ELF-1 (cell line): ENCODE measurements around the gene TTC8.
"Not testable (repeated sequence)": the region's sequence is repeated elsewhere in the genome, so short reads cannot be mapped to it uniquely, and the experiment has no call there.

Source experiments
- DNase-seq: peaks from one replicate; pipeline ENCODE4 v3.0.0-alpha.2; 2016; ENCODE audit warnings: low read depth, low spot score

TTC8 gene

DNA sequence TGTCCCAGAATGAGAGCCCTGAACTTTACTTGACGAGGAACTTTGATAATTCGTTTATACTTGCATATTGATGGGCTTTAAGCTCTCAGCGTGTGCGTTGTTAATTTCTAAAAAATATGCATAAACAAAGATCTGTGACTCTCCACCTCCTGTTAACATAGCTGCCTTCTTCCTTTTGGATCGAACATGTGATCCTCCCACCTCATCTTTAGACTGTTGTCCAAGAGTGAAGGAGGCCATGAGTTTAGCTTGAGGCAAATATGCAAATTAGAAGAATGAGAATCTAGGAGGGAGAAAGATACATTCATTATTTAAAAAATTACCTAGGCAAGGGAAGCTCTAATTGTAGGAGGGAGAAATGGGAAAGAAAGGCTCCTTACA is 617 bp downstream of the TTC8 start:
- DNase-seq = no peak

DNA sequence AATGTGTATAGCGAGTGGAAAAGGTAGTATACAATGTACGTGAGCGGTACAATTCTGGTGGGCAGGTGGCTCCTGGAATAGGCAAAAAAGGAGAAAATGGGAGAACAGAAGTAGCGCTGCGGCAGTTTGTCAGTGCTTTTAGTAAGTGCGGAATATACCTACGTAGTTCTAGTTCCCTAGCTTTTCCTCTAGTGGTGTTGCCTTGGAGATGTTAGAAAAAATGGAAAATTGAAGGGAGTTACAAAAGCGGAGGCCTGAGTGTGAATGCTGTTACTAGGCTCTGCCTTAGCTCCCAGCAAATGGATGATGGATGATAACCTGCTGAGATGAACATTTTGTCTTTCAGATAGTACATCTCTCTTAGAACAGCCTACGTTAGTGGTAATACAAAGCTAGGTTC is 1.1 kb downstream of the TTC8 start:
- DNase-seq = no peak

DNA sequence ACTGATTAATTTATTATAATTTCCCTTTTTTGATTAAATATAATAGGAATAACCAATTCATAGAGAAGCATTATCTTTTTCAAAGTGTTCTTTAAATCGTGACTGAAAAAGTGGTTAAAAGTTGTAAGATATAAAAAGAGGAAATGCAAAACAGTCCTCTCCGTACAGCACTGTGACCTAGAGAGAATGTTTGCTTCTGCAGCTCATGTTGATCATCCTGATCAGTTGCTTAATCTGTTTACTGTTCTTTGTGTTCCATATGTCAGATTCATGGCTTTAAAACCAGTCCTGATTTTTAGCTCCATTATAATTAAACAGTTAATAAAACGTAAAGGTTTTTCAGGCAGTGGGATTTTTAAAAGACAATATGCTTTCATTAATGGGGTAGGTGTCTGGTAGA is 4.7 kb downstream of the TTC8 start:
- no peak for DNase-seq

DNA sequence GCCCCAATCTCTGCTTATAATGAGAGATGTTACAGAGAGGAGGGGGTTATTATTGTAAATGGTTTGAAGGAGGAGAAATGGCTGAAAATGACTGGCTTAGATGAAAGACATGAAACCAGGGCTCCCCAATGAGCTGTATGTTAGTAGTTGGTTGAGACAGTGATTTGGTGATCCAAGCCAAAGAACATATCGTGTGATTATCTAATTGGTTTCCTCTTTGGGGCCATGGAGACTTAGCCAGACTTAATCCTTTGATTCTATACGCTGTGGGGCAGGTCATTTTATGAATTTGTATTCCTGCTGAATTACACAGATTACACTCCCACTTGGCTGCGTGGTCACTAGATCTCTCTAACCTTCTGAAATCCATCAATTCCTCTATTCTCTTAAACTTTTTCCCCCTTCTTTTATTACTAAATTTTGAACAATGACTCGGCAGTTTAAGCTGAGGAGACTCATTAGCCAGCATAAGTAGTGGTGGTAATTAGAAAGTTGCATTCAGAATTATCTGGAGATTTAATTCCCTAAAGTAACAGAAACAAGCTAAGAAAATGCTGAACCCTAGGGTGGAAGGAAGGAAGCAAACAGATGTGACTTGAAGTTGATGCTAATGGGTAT is 5.3 kb downstream of the TTC8 start:
- no peak for DNase-seq

DNA sequence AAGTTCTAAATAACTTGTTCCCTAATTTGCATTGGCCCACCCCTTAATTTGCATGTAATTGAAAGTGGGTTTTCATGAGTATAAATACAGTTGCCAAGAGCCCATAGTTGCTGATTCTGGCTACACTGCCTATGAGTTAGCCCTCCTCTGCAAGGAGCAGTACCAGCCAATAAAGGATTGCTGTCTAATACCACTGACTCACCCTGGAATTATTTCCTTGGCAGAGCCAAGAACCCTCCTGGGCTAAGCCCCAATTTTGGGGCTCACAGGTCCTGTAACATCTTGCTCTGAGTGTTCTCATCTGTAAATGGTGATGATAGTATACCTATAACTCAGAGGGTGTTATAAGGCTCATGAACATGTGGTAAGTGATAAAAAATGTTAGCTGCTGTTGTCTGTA is 6.8 kb downstream of the TTC8 start:
- DNase-seq = no peak

DNA sequence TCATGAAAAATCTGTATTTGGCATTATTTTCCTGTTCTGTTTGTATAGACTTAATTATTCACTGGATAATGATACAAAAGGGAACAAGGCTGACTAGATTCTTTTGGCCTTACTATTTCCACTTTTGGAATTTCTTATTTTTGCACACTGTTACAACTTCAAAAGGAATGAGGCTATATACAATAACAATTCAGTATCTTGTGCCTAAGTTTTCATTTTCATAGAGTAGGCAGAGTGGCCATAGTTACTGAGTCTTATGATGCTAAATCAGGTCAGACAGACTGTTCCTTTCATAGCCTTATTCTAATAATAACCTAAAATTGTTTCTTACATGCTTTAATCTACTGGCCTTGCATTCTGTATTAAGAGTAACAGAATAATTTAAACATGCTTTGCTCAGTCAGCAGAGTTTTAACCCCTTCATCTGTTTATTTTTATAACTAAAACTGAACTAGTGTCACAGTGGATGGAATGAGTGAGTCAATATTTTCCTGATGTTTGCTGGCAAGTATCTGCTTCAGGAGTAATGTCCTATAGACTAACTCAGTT is 10.5 kb downstream of the TTC8 start:
- no peak for DNase-seq

DNA sequence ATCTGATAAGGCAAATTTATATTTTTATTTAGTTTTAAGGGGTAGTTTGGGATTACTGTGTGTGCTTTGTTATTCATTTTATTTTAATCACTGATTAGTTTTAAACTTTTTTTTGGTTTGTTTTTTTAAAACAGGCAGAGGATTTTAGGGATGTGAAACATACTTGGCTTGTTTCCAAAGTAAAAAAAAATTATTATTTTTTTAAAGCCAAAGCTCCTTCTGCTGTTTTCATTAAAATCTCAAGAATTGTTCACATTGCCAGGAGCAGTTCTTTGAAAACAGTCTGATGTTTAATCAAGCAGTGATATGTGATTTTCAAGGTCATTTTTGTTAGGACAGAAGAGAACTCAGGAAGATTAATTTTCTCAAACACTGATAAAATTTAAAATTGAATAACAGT is 11.2 kb downstream of the TTC8 start:
- no peak for DNase-seq

DNA sequence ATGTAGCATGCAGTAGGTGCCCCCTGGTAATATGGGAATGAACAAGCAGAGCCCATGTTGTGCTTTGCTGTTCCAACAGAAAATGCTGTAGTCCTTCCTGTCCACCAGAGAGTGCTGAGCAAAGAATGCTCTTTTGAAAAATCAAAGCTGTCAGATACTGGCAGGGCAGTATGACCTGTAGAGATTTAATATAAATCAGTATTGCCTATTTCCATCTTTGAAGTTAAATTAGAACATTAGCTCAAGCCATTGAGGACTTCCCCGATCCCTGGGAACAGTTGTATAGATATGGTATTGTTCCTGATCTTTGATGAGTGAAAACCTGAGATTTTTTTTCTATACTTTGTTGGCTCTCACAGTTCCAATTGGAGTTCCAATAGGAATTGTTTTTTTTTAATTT is 13.0 kb downstream of the TTC8 start:
- no peak for DNase-seq

DNA sequence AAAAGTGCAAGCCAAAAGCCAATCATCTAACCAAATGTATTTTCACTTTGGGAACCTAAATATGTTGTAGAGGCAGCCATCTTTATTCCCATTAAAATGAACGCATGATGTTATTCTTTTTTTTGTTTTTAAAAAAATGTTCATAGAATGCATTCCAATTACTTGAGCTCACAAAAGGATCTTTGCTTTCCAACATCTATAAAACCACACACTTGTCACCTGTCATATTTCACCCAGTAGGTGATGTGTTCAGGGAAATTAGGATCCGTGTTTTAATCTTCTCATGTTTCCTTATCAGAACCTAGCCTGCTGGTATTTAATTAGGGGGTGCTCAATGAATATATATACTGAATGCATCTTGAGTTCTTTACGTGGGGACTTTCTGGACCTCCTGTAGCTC is 13.6 kb downstream of the TTC8 start:
- no peak for DNase-seq

DNA sequence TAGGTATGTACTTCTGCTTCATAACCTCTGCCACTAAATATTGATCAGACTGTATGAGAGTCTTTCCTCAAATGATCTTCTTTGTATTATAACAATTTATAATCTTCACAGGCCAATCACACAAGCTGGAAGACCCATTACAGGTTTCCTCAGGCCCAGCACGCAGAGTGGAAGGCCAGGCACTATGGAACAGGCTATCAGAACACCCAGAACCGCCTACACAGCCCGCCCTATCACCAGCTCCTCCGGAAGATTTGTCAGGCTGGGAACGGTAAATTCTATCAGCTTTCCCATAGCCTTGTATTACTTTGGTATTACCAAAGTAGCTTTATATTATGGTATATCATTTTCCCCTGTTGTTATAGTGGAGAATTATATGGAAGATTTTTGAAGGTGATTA is 16.5 kb downstream of the TTC8 start:
- DNase-seq = no peak

DNA sequence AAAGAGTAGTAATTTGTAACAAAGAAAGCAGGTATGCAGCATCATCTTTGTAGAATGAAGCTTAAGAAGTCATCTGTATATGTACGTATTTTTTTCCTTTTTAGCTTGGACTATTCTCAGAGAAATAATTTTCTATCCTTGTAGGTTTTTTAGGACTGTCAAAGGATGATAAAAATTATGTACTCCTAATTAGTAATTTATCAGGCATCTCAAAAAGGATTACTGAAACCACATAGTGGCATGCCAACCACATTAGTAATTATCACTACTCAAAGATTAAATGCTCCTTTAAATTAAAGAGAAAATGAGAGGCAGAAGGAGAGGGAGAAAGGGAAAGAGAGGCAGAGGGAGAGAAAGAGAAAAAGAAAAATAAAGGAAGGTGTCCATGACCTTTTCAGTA is 17.3 kb downstream of the TTC8 start:
- DNase-seq = no peak

DNA sequence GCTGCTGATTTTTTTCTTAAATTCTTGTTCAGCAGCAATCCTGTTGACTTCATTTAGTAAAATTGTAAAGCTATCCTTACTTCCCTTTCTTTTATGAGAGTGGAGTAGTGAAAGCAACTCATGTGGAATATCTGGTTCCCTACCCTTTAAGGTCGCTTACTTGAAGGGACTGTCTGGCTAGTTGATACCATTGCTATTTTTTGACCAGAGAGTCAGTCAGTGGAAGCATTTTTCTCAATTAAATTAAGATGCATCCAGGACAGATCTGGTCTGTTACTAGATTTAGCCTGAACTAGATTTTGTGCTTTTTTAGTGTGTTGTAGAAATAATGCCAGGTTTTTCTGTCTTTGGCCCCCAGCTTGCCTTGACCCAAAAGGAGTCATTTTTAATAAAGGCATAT is 18.0 kb downstream of the TTC8 start:
- DNase-seq = no peak

DNA sequence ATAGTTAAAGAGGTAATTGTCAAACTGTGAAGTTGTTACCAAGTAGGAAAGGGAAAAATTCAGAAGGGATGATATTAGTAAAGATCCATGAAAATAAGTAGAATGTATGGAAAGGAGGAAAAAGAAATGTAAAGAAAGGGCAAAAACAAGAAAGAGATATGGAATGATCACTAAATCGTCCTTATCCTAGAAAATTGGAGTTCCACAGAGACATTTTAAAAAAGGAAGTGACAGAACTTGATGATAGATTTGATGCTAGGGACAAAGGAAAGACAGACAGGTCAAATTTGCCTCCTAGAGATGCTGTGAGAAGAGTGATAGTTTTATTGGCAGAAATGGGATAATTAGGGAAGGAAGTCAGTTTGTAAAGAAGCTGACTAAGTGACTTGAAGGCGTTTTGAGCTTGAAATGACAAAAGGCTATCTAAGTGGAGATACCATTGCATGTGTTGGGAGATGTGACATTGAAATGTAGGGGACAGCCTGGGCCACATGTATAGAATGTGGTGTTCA is 20.6 kb downstream of the TTC8 start:
- DNase-seq = no peak

DNA sequence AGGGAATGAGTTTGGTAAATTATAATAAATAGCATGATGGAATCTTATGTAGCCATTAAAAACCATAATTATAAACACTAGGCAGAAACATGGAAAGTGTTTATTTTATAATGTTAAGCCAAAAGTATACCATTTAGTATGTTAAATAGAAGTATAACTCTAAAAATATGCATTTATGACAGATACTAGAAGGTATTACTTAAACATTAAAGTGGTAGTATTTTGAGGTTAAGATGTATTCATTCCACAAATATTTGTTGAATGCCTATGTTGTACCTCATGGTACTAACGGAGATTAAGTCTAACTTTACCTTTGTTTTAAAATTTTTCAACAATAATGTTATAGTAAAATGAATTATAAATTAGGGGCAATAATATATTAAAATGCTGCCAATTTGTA is 24.1 kb downstream of the TTC8 start:
- no peak for DNase-seq

DNA sequence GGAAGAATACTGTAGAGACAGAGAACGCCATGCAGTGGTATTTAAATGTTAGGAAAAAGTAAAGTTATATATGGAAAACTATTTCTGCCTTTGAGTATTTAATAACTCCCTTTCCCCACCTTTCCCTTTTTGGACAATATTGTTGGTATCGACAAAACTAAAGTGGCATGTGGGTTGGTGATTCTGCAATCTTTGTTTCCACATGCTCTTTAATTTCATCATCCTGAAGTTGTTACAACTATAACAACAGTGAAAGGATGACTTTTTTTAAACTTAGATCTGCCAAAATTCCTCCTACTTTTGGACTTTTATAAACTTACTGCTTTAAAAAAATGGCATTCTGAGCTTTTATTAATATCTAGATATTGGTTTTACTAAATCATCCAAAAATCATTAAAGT is 25.3 kb downstream of the TTC8 start:
- DNase-seq = no peak

DNA sequence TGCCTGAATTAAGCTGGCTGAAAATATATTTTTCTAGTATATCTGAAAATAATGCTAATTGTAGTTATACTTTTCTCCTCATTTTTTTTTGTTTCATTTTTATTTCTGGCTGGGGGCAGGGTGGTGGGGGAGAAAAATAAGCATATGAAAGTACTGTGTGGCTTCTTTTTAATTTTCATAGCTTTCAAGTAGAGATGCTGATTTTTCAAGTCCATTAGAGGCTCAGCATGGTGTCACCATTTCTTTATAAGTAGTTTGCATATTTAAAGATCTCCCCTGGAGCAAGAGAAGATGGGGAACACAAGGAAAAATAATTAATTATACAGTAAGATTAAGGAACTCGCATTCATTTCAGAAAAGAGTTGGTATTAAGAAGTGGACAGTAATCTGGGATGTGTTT is 27.1 kb downstream of the TTC8 start:
- no peak for DNase-seq

DNA sequence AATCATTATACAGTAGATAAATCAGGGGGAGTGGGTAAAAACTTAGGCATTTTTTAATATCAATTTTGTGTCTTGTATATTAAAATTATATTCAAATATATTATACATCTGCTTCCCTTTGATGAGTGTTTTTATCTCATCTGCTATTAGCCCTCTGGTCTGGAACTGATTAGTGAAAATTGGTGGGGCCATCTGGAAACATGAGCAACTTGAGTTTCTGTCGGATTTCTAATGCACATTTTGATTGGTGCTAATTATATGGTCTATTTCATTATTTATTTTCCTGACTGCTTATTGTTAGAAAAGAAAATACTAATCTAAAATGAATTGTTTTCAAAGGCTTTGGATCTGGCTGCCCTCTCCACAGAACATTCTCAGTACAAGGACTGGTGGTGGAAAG is 28.2 kb downstream of the TTC8 start:
- no peak for DNase-seq

DNA sequence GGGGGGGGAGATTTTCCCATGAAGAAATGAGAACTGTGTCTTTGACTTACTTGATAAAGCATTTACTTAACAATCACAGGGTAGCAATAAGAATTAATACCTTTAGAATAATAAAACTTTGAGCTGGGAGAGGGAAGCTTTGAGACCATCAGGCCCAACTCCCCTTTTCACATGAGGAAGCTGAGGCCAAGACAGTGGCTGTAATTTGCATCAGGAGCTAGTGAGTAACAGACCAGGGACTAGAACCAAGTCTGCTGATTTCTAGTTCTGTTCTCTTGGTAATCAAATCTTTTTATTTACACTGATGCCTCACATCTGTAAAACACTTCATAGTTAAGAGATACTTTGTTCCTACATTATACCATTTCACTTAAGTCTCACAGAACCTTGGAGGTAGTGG is 28.7 kb downstream of the TTC8 start:
- DNase-seq = no peak

DNA sequence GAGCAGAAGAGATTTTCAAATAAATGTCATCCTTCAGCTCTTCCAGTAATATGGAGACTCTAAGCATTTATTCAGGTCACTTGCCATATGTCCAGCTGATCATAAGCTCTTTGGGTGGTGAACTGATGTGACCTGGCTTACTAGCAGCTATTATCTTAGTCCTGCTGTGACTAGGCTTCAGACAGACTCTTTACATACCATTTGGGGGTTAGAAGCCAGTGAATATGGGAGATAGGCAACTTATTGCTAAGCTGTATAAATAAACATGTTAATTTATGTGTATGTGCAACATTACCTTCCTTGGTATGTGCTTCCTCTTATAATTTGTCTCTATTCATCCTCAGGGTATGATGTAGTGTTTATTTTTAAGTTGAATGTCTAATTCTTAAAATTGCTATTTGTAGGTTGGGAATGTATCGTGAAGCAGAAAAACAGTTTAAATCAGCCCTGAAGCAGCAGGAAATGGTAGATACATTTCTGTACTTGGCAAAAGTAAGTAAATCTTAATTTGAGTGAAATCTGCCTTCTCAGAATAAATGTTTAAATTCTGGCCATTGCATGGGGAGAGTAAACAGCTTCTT is 32.4 kb downstream of the TTC8 start:
- DNase-seq = no peak

DNA sequence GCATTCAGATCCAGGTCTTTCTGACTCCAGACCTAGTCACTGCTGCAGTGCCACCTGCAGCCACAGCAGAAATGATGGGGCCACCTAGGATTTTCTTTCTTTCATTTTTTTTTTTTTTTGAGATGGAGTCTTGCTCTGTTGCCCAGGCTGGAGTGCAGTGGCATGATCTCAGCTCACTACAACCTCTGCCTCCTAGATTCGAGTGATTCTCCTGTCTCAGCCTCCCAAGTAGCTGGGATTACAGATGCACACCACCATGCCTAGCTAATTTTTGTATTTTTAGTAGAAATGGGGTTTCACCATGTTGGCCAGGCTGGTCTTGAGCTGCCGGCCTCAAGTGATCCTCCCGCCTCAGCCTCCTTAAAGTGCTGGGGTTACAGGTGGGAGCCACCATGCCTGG is 33.4 kb downstream of the TTC8 start:
- DNase-seq = not testable (repeated sequence)

DNA sequence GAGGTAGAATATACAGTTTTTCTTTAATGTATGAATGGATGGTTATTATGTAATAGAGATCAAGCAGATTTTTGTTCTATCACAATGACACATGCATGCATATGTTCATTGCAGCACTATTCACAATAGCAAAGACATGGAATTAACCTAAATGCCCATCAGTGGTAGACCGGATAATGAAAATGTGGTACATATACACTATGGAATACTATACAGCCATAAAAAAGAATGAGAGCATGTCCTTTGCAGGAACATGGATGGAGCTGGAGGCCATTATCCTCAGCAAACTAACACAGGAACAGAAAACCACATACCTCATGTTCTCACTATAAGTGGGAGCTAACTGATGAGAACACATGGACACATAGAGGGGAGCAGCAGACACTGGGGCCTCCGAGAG is 34.7 kb downstream of the TTC8 start:
- DNase-seq = not testable (repeated sequence)

DNA sequence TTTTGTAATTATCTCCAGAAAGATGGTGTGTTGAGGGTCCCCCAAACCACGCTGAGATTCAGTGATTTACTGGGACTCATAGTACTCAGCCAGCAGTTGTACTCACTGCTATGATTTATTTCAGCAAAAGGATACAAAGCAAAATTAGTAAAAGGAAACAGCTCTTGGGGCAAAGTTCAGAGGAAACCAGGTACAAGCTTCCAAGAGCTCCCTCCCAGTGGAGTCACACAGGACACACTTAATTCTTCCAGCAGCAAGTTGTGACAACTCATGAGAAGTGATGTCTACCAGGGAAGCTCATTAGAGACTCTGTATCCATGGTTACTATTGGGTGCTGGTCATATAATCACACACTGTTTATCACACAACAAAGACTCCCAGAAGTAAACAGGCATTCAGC is 38.7 kb downstream of the TTC8 start:
- DNase-seq = no peak

DNA sequence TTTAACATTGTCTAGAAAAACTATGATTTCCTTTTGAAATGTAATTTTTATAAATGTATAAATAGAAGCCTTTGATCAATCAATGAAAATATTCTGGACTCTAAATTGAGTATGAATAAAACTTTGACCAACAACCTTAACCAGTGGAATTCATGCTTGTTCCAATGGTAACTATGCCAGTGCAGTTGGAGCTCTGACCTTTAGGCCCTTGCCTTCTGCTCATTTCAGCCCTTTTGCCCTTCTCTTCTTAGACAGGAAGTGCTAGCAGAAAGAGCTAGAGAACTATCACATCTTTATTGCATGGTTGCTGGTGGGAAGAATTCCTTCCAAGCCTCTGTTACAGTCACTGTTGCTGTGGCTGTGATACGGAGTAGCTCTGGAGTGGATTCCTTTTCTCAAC is 39.7 kb downstream of the TTC8 start:
- DNase-seq = no peak

DNA sequence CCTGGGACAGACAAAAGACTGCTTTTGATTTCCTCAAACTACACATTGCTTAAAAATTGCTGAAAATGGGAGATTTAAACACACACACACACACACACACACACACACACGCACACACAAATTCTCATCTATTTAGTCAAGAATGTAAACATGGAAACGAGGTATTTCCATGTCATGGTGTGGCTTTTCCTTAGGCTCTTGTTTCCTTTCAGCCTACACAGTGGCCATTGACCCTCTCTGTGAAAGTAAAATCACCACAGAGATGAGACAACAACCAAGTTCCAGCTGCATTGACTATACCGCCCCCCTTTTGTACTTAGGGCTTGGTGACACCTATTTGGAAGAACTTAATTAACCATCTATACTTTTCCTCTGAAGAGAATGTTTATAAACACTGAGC is 41.9 kb downstream of the TTC8 start:
- DNase-seq = no peak
